ENCODE results near the gene VPS35. TPM values are rescaled to one million over a fixed set of nuclear protein-coding genes. Genes with fewer than 3 reads are reported as not detected.

The VPS35 gene
- polyA plus RNA-seq (2012; ENCODE audit: low read depth, missing spikeins): 48.3 TPM

GRCh38 chr16:46688654-46689364 is at the start of gene VPS35:
Gene VPS35 (minus strand): TSS chr16:46689178. CDS start chr16:46689133, 45 bp downstream.
- peak; percentile 96 for FAIRE-seq
- TF ChIP-seq SPI1 (IDR thresholded peaks at IDR 0.05; ENCODE audit: low read depth, low read length): no peak
- TF ChIP-seq PAX5 (IDR thresholded peaks at IDR 0.05; ENCODE audit: insufficient read depth, low read length, severe bottlenecking): no peak
- peak; percentile 63; the same call in 1 of the 2 replicates for TF ChIP-seq POLR2AphosphoS5 (IDR thresholded peaks at IDR 0.05; ENCODE audit: low read depth, low read length)
- TF ChIP-seq POU2F2 (IDR thresholded peaks at IDR 0.05; ENCODE audit: low read depth, low read length): no peak
- 0 out of 2 replicates have a peak, but pooled peaks have one; percentile 42 for TF ChIP-seq TAF1 (IDR thresholded peaks at IDR 0.05; ENCODE audit: low read depth, low read length)
- no peak; the same call in 1 of the 2 replicates for TF ChIP-seq POLR2A (IDR thresholded peaks at IDR 0.05; ENCODE audit: low read depth, low read length)
- peak; percentile 83 for DNase-seq (ENCODE audit: insufficient read length, low spot score)

- DNase-seq (ENCODE audit: insufficient read length, low spot score) (no peak), FAIRE-seq (no peak)
- no peak for TF ChIP-seq POLR2AphosphoS5 (IDR thresholded peaks at IDR 0.05; ENCODE audit: low read depth, low read length)
- no peak for TF ChIP-seq PAX5 (IDR thresholded peaks at IDR 0.05; ENCODE audit: insufficient read depth, low read length, severe bottlenecking)
- TF ChIP-seq TAF1 (IDR thresholded peaks at IDR 0.05; ENCODE audit: low read depth, low read length): no peak
- TF ChIP-seq POLR2A (IDR thresholded peaks at IDR 0.05; ENCODE audit: low read depth, low read length): no peak
- TF ChIP-seq SPI1 (IDR thresholded peaks at IDR 0.05; ENCODE audit: low read depth, low read length): no peak
- no peak for TF ChIP-seq POU2F2 (IDR thresholded peaks at IDR 0.05; ENCODE audit: low read depth, low read length)
These were observed 48.7 kb upstream of the VPS35 start for GRCh38 chr16:46737621-46738214.

GRCh38 chr16:46736695-46737094 is 47.7 kb upstream of the VPS35 start:
- no peak for DNase-seq (ENCODE audit: insufficient read length, low spot score)
- no peak for TF ChIP-seq POLR2AphosphoS5 (IDR thresholded peaks at IDR 0.05; ENCODE audit: low read depth, low read length)
- no peak for TF ChIP-seq SPI1 (IDR thresholded peaks at IDR 0.05; ENCODE audit: low read depth, low read length)
- no peak for TF ChIP-seq POLR2A (IDR thresholded peaks at IDR 0.05; ENCODE audit: low read depth, low read length)
- no peak for TF ChIP-seq TAF1 (IDR thresholded peaks at IDR 0.05; ENCODE audit: low read depth, low read length)
- TF ChIP-seq POU2F2 (IDR thresholded peaks at IDR 0.05; ENCODE audit: low read depth, low read length): no peak
- no peak for TF ChIP-seq PAX5 (IDR thresholded peaks at IDR 0.05; ENCODE audit: insufficient read depth, low read length, severe bottlenecking)

GRCh38 chr16:46733319-46733830 is 44.4 kb upstream of the VPS35 start:
- no peak for FAIRE-seq
- DNase-seq (ENCODE audit: insufficient read length, low spot score): no peak
- TF ChIP-seq POU2F2 (IDR thresholded peaks at IDR 0.05; ENCODE audit: low read depth, low read length) (no peak), POLR2AphosphoS5 (IDR thresholded peaks at IDR 0.05; ENCODE audit: low read depth, low read length) (no peak), POLR2A (IDR thresholded peaks at IDR 0.05; ENCODE audit: low read depth, low read length) (no peak), TAF1 (IDR thresholded peaks at IDR 0.05; ENCODE audit: low read depth, low read length) (no peak), PAX5 (IDR thresholded peaks at IDR 0.05; ENCODE audit: insufficient read depth, low read length, severe bottlenecking) (no peak), SPI1 (IDR thresholded peaks at IDR 0.05; ENCODE audit: low read depth, low read length) (no peak)

More at GRCh38 chr16:46736695-46737094, 47.7 kb upstream of the VPS35 start:
- no peak for FAIRE-seq

GRCh38 chr16:46732561-46732960 is 43.6 kb upstream of the VPS35 start:
- no peak for TF ChIP-seq POU2F2 (IDR thresholded peaks at IDR 0.05; ENCODE audit: low read depth, low read length)
- TF ChIP-seq TAF1 (IDR thresholded peaks at IDR 0.05; ENCODE audit: low read depth, low read length): no peak
- no peak for TF ChIP-seq PAX5 (IDR thresholded peaks at IDR 0.05; ENCODE audit: insufficient read depth, low read length, severe bottlenecking)
- TF ChIP-seq SPI1 (IDR thresholded peaks at IDR 0.05; ENCODE audit: low read depth, low read length): no peak
- TF ChIP-seq POLR2AphosphoS5 (IDR thresholded peaks at IDR 0.05; ENCODE audit: low read depth, low read length): no peak
- TF ChIP-seq POLR2A (IDR thresholded peaks at IDR 0.05; ENCODE audit: low read depth, low read length): no peak
- DNase-seq (ENCODE audit: insufficient read length, low spot score) (no peak), FAIRE-seq (no peak)

- DNase-seq (ENCODE audit: insufficient read length, low spot score) (no peak), FAIRE-seq (no peak)
- no peak for TF ChIP-seq SPI1 (IDR thresholded peaks at IDR 0.05; ENCODE audit: low read depth, low read length)
- TF ChIP-seq POLR2AphosphoS5 (IDR thresholded peaks at IDR 0.05; ENCODE audit: low read depth, low read length): no peak
- TF ChIP-seq POU2F2 (IDR thresholded peaks at IDR 0.05; ENCODE audit: low read depth, low read length): no peak
- TF ChIP-seq POLR2A (IDR thresholded peaks at IDR 0.05; ENCODE audit: low read depth, low read length): no peak
- no peak for TF ChIP-seq TAF1 (IDR thresholded peaks at IDR 0.05; ENCODE audit: low read depth, low read length)
- TF ChIP-seq PAX5 (IDR thresholded peaks at IDR 0.05; ENCODE audit: insufficient read depth, low read length, severe bottlenecking): no peak
These were observed 42.9 kb upstream of the VPS35 start for GRCh38 chr16:46731691-46732555.

GRCh38 chr16:46730801-46731690 is 42.1 kb upstream of the VPS35 start:
- no peak for DNase-seq (ENCODE audit: insufficient read length, low spot score)
- no peak for FAIRE-seq
- TF ChIP-seq SPI1 (IDR thresholded peaks at IDR 0.05; ENCODE audit: low read depth, low read length): no peak
- TF ChIP-seq POLR2A (IDR thresholded peaks at IDR 0.05; ENCODE audit: low read depth, low read length): no peak
- no peak for TF ChIP-seq POLR2AphosphoS5 (IDR thresholded peaks at IDR 0.05; ENCODE audit: low read depth, low read length)
- no peak for TF ChIP-seq PAX5 (IDR thresholded peaks at IDR 0.05; ENCODE audit: insufficient read depth, low read length, severe bottlenecking)
- TF ChIP-seq TAF1 (IDR thresholded peaks at IDR 0.05; ENCODE audit: low read depth, low read length): no peak
- TF ChIP-seq POU2F2 (IDR thresholded peaks at IDR 0.05; ENCODE audit: low read depth, low read length): no peak

- FAIRE-seq (no peak), DNase-seq (ENCODE audit: insufficient read length, low spot score) (no peak)
- no peak for TF ChIP-seq POLR2AphosphoS5 (IDR thresholded peaks at IDR 0.05; ENCODE audit: low read depth, low read length)
- no peak for TF ChIP-seq SPI1 (IDR thresholded peaks at IDR 0.05; ENCODE audit: low read depth, low read length)
- TF ChIP-seq PAX5 (IDR thresholded peaks at IDR 0.05; ENCODE audit: insufficient read depth, low read length, severe bottlenecking): no peak
- no peak for TF ChIP-seq POLR2A (IDR thresholded peaks at IDR 0.05; ENCODE audit: low read depth, low read length)
- TF ChIP-seq TAF1 (IDR thresholded peaks at IDR 0.05; ENCODE audit: low read depth, low read length): no peak
- TF ChIP-seq POU2F2 (IDR thresholded peaks at IDR 0.05; ENCODE audit: low read depth, low read length): no peak
These were observed 41.1 kb upstream of the VPS35 start for GRCh38 chr16:46730126-46730525.
